SK-N-SH (cell line): ENCODE results near the gene ALX1. TPM values are rescaled to one million over a fixed set of nuclear protein-coding genes. Genes with fewer than 3 reads are reported as not detected.

ENCODE experiments used
- CTCF ChIA-PET: fragments of 300-600, 350-600 bp; formaldehyde crosslinking; extraction: SDS; loops from one replicate; lab custom pipeline; 2021; lab: Yijun Ruan, JAX
- POLR2A ChIA-PET: fragments of 350-600 bp; sonication (Branson Sonifier 250); formaldehyde crosslinking; extraction: SDS; loops from one replicate; lab custom pipeline; 2020; ENCODE audit warnings: antibody characterized with exemption, inconsistent platforms; lab: Yijun Ruan, JAX
- DNase-seq: peaks from one replicate; pipeline ENCODE4 v3.0.0; 2012
- H2AFZ ChIP-seq: fragments of 200-600 bp; sonication (generic); 2 replicates; pipeline ENCODE4 v1.8.1; 2016; ENCODE audit warnings: antibody characterized with exemption, mild to moderate bottlenecking, low read depth
- H3F3A ChIP-seq: fragments of 200-600 bp; sonication (generic); replicated peaks from 2 replicates; pipeline ENCODE3; 2016; ENCODE audit warnings: antibody characterized with exemption, mild to moderate bottlenecking; ENCODE audit not compliant: insufficient read depth
- H3K27ac ChIP-seq, 2 experiments: fragments of 200-500 bp in 1 of 2; fragments of 200-600 bp in 1 of 2; sonication (Bioruptor generic) in 1 of 2; sonication (generic), shearing (Covaris generic) in 1 of 2; 2 replicates each; pipeline versions ENCODE4 v1.5.1 to v1.6.1; 2014 to 2016; ENCODE audit warnings: low read depth in 2 of 2, inconsistent platforms in 1 of 2, low read length in 1 of 2, mild to moderate bottlenecking in 1 of 2, mixed read lengths in 1 of 2
- H3K27me3 ChIP-seq: fragments of 200-600 bp; sonication (generic), shearing (Covaris generic); 2 replicates; pipeline ENCODE4 v1.6.1; 2016; ENCODE audit warnings: mixed run types; ENCODE audit not compliant: insufficient read depth
- H3K36me3 ChIP-seq, 2 experiments: fragments of 200-500 bp in 1 of 2; fragments of 200-600 bp in 1 of 2; sonication (Bioruptor generic) in 1 of 2; sonication (generic) in 1 of 2; replicated peaks in 1 of 2; 2 replicates each; pipeline versions ENCODE3 to v1.5.1; 2014 to 2016; ENCODE audit warnings: low read length in 1 of 2, mild to moderate bottlenecking in 1 of 2; ENCODE audit not compliant: insufficient read depth in 2 of 2, control insufficient read depth in 1 of 2
- H3K4me1 ChIP-seq, 2 experiments: fragments of 200-500 bp in 1 of 2; fragments of 200-600 bp in 1 of 2; sonication (Bioruptor generic) in 1 of 2; sonication (generic), shearing (Covaris generic) in 1 of 2; 2 replicates each; pipeline versions ENCODE4 v1.5.1 to v1.6.1; 2014 to 2016; ENCODE audit warnings: low read depth in 1 of 2, low read length in 1 of 2, mixed run types in 1 of 2; ENCODE audit not compliant: insufficient read depth in 2 of 2, control insufficient read depth in 1 of 2
- H3K4me2 ChIP-seq: fragments of 200-600 bp; sonication (generic), shearing (Covaris generic); 2 replicates; pipeline ENCODE4 v1.6.1; 2017; ENCODE audit warnings: mixed run types
- H3K4me3 ChIP-seq, 2 experiments: fragments of 200-500 bp in 1 of 2; fragments of 200-600 bp in 1 of 2; sonication (Bioruptor generic) in 1 of 2; sonication (generic), shearing (Covaris generic) in 1 of 2; 2 replicates each; pipeline versions ENCODE4 v1.5.1 to v1.8.1; 2014 to 2016; ENCODE audit warnings: low read depth in 2 of 2, inconsistent platforms in 1 of 2, low read length in 1 of 2, mild to moderate bottlenecking in 1 of 2, mixed read lengths in 1 of 2, moderate library complexity in 1 of 2
- H3K79me2 ChIP-seq: fragments of 200-600 bp; sonication (generic); 2 replicates; pipeline ENCODE4 v1.8.1; 2017; ENCODE audit warnings: mild to moderate bottlenecking; ENCODE audit not compliant: insufficient read depth
- H3K9ac ChIP-seq: fragments of 200-600 bp; sonication (generic); 2 replicates; pipeline ENCODE4 v1.6.1; 2017; ENCODE audit warnings: mixed run types
- H3K9me2 ChIP-seq: fragments of 200-600 bp; sonication (generic); 2 replicates; pipeline ENCODE4 v1.6.1; 2017; ENCODE audit warnings: mixed run types
- H3K9me3 ChIP-seq: fragments of 200-600 bp; sonication (generic); 2 replicates; pipeline ENCODE4 v1.6.1; 2017; ENCODE audit warnings: mixed run types, mild to moderate bottlenecking, moderate library complexity
- H4K20me1 ChIP-seq: fragments of 200-600 bp; sonication (generic); 2 replicates; pipeline ENCODE4 v1.6.1; 2017; ENCODE audit warnings: mild to moderate bottlenecking, mixed run types; ENCODE audit not compliant: insufficient read depth
- CHD2 ChIP-seq: fragments of 150-350 bp; IDR thresholded peaks from 2 replicates; pipeline ENCODE4 v1.6.1; 2018; ENCODE audit warnings: low read length; ENCODE audit not compliant: partially characterized antibody
- EP300 ChIP-seq, 2 experiments: IDR thresholded peaks; 2 replicates each; pipeline versions ENCODE4 v1.4.0 to v1.6.1; 2012; ENCODE audit warnings: borderline replicate concordance in 1 of 2, low read depth in 1 of 2, low read length in 1 of 2
- GATA2 ChIP-seq: sonication (generic); formaldehyde crosslinking; IDR thresholded peaks from 2 replicates; pipeline ENCODE4 v1.5.0; 2020; ENCODE audit warnings: mild to moderate bottlenecking, missing genetic modification reagents
- JUND ChIP-seq: IDR thresholded peaks from 2 replicates; pipeline ENCODE4 v1.4.0; 2012
- MAX ChIP-seq: IDR thresholded peaks from 2 replicates; pipeline ENCODE4 v1.4.0; 2012; ENCODE audit warnings: low read depth
- NFIC ChIP-seq: IDR thresholded peaks from 2 replicates; pipeline ENCODE4 v1.4.0; 2012; ENCODE audit warnings: borderline replicate concordance
- PBX3 ChIP-seq: IDR thresholded peaks from 2 replicates; pipeline ENCODE4; 2012
- RCOR1 ChIP-seq: fragments of 150-350 bp; IDR thresholded peaks from 2 replicates; pipeline ENCODE4 v1.6.1; 2017; ENCODE audit warnings: antibody characterized with exemption, low read length
- SIN3A ChIP-seq: IDR thresholded peaks from 2 replicates; pipeline ENCODE4 v1.6.1; 2012; ENCODE audit warnings: low read depth, mild to moderate bottlenecking, low read length, moderate library complexity, borderline replicate concordance
- TAF1 ChIP-seq: IDR thresholded peaks from 2 replicates; pipeline ENCODE4 v1.6.1; 2012; ENCODE audit warnings: low read depth, mild to moderate bottlenecking, low read length, moderate library complexity, borderline replicate concordance
- TEAD4 ChIP-seq: IDR thresholded peaks from 2 replicates; pipeline ENCODE4 v1.4.0; 2012; ENCODE audit warnings: mild to moderate bottlenecking, borderline replicate concordance; ENCODE audit not compliant: insufficient read depth
- YY1 ChIP-seq: IDR thresholded peaks from 2 replicates; pipeline ENCODE4 v1.4.0; 2012; ENCODE audit warnings: low read depth, mild to moderate bottlenecking
- WGBS: methylation state at CpG from one replicate; pipeline ENCODE4 v1.1.6; 2017; ENCODE audit warnings: low lambda C conversion rate; 5-methylcytosine and 5-hydroxymethylcytosine counted together
- polyA plus RNA-seq, 3 experiments: library from polyadenylated mRNA; depleted of rRNA; stranded (reverse); fragments of >200 nt; gene quantifications; 2 replicates each; pipeline ENCODE4 v1.2.3, GENCODE V29; 2012
- TF ChIP-seq, protein P1 (sequence below): fragments of 150-350 bp; IDR thresholded peaks from 2 replicates; pipeline ENCODE4 v1.6.1; 2016; ENCODE audit warnings: mild to moderate bottlenecking, low read depth, low read length
- TF ChIP-seq, protein P2 (sequence below): IDR thresholded peaks from 2 replicates; pipeline ENCODE4 v1.6.1; 2012; ENCODE audit warnings: mild to moderate bottlenecking, low read depth, low read length, moderate library complexity

The ALX1 gene
- polyA plus RNA-seq, 1 of the 3 experiments (the other 2 are of a cell fraction) = not detected

GRCh38 chr12:85329913-85330312, 49.9 kb downstream of the ALX1 start:
- no peaks in the 10 kb centered on the region for H3K9me3 ChIP-seq
- TF ChIP-seq JUND (no peak), PBX3 (no peak), MAX (no peak), EP300 (IDR thresholded peaks at IDR 0.05; ENCODE audit: borderline replicate concordance in 1 of 2, low read depth in 1 of 2, low read length in 1 of 2) (no peak), RCOR1 (no peak)
- TF ChIP-seq, protein P1, sequence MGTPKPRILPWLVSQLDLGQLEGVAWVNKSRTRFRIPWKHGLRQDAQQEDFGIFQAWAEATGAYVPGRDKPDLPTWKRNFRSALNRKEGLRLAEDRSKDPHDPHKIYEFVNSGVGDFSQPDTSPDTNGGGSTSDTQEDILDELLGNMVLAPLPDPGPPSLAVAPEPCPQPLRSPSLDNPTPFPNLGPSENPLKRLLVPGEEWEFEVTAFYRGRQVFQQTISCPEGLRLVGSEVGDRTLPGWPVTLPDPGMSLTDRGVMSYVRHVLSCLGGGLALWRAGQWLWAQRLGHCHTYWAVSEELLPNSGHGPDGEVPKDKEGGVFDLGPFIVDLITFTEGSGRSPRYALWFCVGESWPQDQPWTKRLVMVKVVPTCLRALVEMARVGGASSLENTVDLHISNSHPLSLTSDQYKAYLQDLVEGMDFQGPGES = no peak
- TF ChIP-seq, protein P2, sequence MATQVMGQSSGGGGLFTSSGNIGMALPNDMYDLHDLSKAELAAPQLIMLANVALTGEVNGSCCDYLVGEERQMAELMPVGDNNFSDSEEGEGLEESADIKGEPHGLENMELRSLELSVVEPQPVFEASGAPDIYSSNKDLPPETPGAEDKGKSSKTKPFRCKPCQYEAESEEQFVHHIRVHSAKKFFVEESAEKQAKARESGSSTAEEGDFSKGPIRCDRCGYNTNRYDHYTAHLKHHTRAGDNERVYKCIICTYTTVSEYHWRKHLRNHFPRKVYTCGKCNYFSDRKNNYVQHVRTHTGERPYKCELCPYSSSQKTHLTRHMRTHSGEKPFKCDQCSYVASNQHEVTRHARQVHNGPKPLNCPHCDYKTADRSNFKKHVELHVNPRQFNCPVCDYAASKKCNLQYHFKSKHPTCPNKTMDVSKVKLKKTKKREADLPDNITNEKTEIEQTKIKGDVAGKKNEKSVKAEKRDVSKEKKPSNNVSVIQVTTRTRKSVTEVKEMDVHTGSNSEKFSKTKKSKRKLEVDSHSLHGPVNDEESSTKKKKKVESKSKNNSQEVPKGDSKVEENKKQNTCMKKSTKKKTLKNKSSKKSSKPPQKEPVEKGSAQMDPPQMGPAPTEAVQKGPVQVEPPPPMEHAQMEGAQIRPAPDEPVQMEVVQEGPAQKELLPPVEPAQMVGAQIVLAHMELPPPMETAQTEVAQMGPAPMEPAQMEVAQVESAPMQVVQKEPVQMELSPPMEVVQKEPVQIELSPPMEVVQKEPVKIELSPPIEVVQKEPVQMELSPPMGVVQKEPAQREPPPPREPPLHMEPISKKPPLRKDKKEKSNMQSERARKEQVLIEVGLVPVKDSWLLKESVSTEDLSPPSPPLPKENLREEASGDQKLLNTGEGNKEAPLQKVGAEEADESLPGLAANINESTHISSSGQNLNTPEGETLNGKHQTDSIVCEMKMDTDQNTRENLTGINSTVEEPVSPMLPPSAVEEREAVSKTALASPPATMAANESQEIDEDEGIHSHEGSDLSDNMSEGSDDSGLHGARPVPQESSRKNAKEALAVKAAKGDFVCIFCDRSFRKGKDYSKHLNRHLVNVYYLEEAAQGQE = no peak
- no peaks in the 10 kb centered on the region for H3K9me2 ChIP-seq
- H3K27me3 ChIP-seq = no peaks in the 10 kb centered on the region
- H3K4me3 ChIP-seq = no peak overlapping the region
- no peak overlapping the region for H3K4me2 ChIP-seq
- POLR2A ChIA-PET = no interaction called here
- H3K9ac ChIP-seq = no peak overlapping the region
- no peaks in the 10 kb centered on the region for H3K4me1 ChIP-seq
- H3F3A ChIP-seq = no peaks in the 10 kb centered on the region
- WGBS = 44% methylated on average over 2 of the region's 2 CpGs
- no peaks in the 10 kb centered on the region for H4K20me1 ChIP-seq
- no peaks in the 10 kb centered on the region for H3K36me3 ChIP-seq
- H3K27ac ChIP-seq = no peak overlapping the region
- CTCF ChIA-PET = interaction anchor here (0.9 to 2.9 kb wide), 2 partner anchors 11 to 20 kb away, joined by 4 to 12 read pairs; no protein-coding TSS in a partner anchor
- no peak overlapping the region for H2AFZ ChIP-seq
- DNase-seq = no peak
- H3K79me2 ChIP-seq = no peaks in the 10 kb centered on the region

DNA sequence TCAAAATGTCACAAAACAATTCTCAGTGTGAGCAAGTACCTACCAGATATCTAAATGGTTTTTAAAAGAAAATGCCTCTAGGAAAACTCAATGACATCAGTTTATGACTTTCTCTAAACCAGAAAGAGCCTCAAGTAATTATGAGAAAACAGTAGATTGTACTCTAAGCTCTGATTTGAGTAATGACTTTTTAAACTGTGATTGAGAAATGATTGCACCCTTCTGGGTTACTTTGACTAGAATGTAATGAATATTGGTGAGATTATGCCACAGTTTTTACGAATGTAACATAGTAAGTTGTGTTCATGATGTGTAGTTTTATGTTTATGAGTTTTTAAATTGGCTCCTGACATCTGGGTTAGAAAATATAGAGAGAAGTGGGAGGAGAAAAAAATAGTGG, 68.8 kb downstream of the ALX1 start:
- TF ChIP-seq NFIC = no peak
- TF ChIP-seq TEAD4 = no peak
- TF ChIP-seq SIN3A = no peak
- no peak for TF ChIP-seq TAF1
- no peak for TF ChIP-seq CHD2
- TF ChIP-seq YY1 = no peak
- TF ChIP-seq GATA2 (CRISPR knock-in tag) = no peak

More for the DNA sequence above, 68.8 kb downstream of the ALX1 start:
- DNase-seq = no peak
- Histone ChIP-seq H3F3A (no peaks in the 10 kb centered on the region), H3K4me2 (no peak overlapping the region), H3K9ac (no peak overlapping the region), H3K27ac (no peak overlapping the region), H3K9me3 (no peaks in the 10 kb centered on the region), H3K4me3 (no peak overlapping the region), H3K9me2 (no peaks in the 10 kb centered on the region), H3K36me3 (no peaks in the 10 kb centered on the region), H4K20me1 (no peaks in the 10 kb centered on the region), H3K79me2 (no peaks in the 10 kb centered on the region), H2AFZ (no peak overlapping the region), H3K27me3 (no peaks in the 10 kb centered on the region), H3K4me1 (peaks cover 0 to 5% of the 10 kb centered on the region in 2 experiments; a peak in 1 of 4 replicates)
- WGBS = 29% methylated on average over 1 of the region's 1 CpG
- CTCF ChIA-PET = no interaction called here
- POLR2A ChIA-PET = no interaction called here
